Inflammatory macrophage treated with lipopolysaccharide for 1 hour (primary cell): ENCODE results near the gene GNG2.

ENCODE experiments used
- DNase-seq, 2 donors: peaks; one replicate each; pipeline ENCODE4 v3.0.0-alpha.2; 2020 to 2022

GNG2 gene

GRCh38 chr14:51895375-51895774 is 35.0 kb downstream of the GNG2 start:
- no peak for DNase-seq

- no peak for DNase-seq
Observed at GRCh38 chr14:51897791-51898355, 37.5 kb downstream of the GNG2 start.

DNA sequence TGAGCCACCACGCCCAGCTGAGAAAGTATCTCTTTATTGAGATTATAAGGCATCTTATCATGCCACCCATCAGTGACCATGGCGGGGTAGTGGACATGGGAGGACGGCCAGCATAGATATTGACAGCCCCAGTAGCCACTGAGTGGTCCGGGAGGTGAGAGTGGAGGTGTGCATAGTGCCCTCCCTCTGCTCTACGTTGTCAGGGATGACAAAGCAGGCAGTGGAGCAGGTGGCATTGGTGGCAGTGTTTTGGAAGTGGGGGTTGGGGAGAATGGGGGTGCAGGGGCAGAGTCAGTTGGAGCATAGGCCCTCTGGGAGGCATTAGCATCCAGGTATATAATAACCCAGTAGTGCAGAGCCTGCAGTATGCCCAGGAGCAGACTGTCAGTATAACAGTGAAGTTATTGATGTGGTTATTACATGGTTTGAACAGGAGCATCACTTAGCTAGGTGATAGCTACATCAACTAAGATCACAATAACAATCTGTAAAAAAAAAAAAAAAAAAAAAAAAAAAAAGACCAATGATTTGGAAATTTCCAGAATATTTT is 41.1 kb downstream of the GNG2 start:
- DNase-seq: no peak

DNA sequence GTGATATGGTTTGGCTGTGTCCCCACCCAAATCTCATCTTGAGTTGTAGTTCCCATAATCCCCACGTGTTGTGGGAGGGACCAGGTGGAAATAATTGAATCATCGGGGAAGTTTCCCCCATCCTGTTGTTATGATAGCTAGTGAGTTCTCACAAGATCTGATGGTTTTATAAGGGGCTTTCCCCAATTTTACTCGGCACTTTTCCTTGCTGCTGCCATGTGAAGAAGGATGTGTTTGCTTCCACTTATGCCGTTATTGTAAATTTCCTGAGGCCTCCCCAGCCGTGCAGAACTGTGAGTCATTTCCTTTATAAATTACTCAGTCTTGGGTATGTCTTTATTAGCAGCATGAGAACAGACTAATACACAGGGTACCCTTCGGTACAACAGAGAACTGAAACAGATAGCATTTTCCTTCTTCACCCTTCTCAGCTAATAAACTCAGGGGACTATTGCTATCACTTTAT is 45.3 kb downstream of the GNG2 start:
- DNase-seq: peak; percentile 79 to 85

- DNase-seq: no peak
Observed at GRCh38 chr14:51908086-51908485, 47.7 kb downstream of the GNG2 start.

- no peak for DNase-seq
Observed at GRCh38 chr14:51912112-51912786, 51.8 kb downstream of the GNG2 start.

- no peak for DNase-seq
Observed at GRCh38 chr14:51914310-51914709, 53.9 kb downstream of the GNG2 start.

GRCh38 chr14:51917193-51917592 is 56.8 kb downstream of the GNG2 start:
- DNase-seq: no peak

GRCh38 chr14:51921026-51921425 is 60.6 kb downstream of the GNG2 start:
- no peak for DNase-seq

- no peak for DNase-seq
Observed at GRCh38 chr14:51922624-51923023, 62.2 kb downstream of the GNG2 start.

GRCh38 chr14:51924600-51924999 is 64.2 kb downstream of the GNG2 start:
- DNase-seq: no peak

GRCh38 chr14:51925980-51926379 is 65.6 kb downstream of the GNG2 start:
- no peak for DNase-seq

GRCh38 chr14:51926449-51926848 is 66.0 kb downstream of the GNG2 start:
- no peak for DNase-seq

- DNase-seq: no peak
Observed at GRCh38 chr14:51928568-51928967, 68.2 kb downstream of the GNG2 start.

- DNase-seq: no peak
Observed at GRCh38 chr14:51929166-51929565, 68.8 kb downstream of the GNG2 start.

- no peak for DNase-seq
Observed at GRCh38 chr14:51929910-51930682, 69.7 kb downstream of the GNG2 start.

DNA sequence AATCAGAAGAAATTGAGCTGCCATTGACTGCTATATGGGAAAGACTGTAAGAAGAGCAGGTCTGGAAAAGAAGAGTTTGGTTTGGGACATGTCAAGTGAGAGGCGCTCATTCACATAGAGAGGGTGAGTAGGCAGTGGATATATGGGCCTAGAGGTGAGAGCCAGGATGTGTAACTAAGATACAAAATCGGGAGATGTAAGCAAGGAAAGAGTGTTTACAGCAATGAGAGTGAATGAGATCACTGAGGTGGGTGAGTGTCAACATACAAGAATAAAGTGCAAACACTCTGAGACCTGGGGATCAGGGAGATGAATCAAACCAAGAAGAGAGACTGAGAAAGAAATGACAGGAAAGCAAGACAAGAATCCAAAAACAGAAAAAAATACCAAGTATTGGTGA is 70.9 kb downstream of the GNG2 start:
- no peak for DNase-seq

- no peak for DNase-seq
Observed at GRCh38 chr14:51933191-51933590, 72.8 kb downstream of the GNG2 start.

DNA sequence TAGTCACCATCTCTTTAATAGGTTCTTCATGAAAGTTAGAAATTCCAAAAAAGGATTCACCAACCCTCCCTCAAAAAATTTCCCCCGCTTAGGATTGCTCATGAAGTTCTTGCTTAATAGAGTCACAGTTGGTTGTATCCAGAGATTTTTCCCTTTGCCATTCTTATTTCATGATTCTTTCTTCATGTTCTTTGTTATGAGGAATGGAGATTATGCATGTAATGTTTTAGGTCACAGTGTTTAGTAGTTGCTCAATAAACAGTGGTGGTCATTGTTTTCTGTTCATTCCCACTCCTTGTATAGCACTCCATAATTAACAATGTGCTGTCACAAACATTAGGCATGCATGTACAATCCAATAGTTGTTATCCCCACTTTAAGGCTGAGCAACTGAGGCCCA is 77.7 kb downstream of the GNG2 start:
- no peak for DNase-seq

DNA sequence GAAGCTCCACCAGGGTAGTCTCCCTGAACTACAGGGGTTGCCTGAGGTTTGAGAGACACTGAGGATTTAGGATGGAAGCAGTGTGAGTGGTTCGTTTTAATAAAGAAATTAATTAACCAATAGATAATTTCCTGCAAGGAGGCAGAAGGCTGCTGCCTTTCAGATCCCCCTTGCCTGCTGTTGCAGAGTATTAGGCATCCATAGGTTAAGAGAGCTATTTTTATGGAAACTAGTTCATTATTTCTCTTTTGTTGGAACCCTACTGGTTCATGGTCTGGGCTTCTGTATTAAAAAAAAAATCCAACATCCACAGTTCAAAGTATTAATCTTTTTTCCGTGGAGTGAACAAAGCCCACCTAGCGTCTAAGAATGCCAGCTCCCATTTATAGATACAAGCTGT is 78.4 kb downstream of the GNG2 start:
- DNase-seq: no peak

GRCh38 chr14:51939226-51939625 is 78.8 kb downstream of the GNG2 start:
- no peak for DNase-seq

DNA sequence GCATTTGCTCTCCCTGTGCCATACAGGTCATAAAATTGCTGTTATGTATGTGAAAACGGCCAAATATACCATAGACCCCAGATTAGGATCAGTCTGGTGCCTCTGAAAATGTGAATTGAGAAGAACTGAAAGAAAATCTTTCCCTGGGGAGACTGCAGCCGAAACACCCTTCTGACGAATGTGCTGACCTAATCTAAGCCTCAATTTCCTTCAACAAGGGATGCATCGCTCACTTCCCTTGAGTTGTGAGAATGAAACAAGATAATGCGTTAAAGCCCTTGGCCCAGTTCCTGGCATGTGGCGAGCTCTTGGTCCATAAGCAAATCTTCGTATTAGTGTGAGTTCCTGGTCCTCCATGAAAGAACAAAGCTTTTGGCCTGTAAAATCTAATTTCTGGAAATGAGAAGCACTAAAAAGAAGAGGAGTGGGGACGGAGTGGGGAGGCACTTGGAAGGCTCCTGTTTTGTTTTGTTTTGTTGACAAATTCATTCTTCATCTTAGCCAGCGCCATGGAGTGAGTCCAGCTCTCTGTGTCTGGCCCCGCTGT is 79.4 kb downstream of the GNG2 start:
- no peak for DNase-seq

DNA sequence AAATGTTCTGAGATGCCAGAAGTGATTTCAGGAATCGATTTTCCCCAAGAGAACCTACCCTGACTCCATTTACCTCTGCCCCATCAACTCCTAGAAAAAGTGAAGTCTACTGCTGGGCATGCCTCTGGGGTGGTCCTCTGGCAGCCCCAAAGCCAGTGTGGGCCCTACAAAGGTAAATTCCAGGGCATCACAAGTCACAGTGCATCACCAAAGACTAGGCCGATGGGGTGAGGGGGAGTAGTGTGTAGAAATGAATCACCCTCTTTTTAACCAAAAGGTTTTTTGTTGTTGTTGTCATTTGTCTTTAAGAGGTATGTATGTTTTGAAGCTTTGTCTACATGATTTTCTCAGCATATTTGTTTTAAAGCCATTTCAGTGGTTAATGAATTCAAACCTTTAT is 82.6 kb downstream of the GNG2 start:
- no peak for DNase-seq

DNA sequence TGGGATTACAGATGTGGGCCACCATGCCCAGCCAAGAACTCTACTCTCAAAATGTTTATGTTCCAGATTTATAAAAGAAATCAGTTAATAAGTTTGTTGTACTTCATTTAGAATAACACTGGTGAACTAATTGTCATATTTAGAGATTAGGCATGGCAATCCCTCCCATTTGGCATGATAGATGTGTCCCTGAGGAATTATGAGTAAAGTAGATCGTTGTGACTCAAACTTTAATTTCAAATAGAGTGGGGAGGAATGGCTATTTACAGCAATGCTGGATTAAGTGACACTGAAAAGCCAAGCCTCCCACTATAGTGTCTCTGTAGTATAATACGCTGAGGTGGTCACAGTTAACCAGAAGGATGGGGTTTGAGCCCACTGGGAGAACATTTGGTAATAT is 89.6 kb downstream of the GNG2 start:
- no peak for DNase-seq
